Frontal cortex (tissue), 4 donors: ENCODE measurements around the gene PRDM16. TPM values are rescaled to one million over a fixed set of nuclear protein-coding genes. Genes with fewer than 3 reads are reported as not detected.

Experiments used
- DNase-seq, 2 donors: peaks; one replicate each; pipeline ENCODE4 v3.0.0; 2012; ENCODE audit warnings: low spot score in 2 of 2
- FAIRE-seq: peaks from 2 replicates; lab custom pipeline; 2012; peaks lifted over from hg19 to GRCh38; lab: Jason Lieb, UNC
- total RNA-seq: library from RNA; depleted of rRNA; stranded (reverse); fragments of >200 nt; gene quantifications from one replicate; pipeline ENCODE4 v1.2.3, GENCODE V29; 2014
- donor health status: control.
- donor health status: control.
- donor health status: control.

PRDM16 gene
- total RNA-seq, 1 donor from 2014 or later = 1.6 TPM

- FAIRE-seq = no peak
- DNase-seq = no peak
Observed at GRCh38 chr1:3450202-3450863, 381.3 kb downstream of the PRDM16 start.

DNA sequence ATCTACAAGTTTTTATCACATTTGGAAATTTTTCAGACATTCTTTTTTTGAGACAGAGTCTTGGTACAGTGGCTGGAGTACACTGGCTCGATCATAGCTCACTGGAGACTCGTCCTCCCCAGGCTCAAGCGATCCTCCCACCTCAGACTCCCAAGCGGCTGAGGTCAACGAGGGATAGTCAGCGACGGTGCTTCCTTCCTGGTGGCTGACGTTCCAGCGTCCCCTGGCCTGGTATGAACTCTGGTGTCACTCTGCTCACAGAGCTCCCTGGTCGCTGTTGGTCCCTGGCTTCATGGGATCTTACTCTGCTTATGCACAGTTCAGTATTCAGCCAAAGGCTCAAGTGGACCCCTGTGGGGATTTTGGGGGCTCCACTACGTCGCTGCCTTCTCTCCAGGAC lies 382.0 kb downstream of the PRDM16 start:
- FAIRE-seq = no peak
- no peak for DNase-seq

DNA sequence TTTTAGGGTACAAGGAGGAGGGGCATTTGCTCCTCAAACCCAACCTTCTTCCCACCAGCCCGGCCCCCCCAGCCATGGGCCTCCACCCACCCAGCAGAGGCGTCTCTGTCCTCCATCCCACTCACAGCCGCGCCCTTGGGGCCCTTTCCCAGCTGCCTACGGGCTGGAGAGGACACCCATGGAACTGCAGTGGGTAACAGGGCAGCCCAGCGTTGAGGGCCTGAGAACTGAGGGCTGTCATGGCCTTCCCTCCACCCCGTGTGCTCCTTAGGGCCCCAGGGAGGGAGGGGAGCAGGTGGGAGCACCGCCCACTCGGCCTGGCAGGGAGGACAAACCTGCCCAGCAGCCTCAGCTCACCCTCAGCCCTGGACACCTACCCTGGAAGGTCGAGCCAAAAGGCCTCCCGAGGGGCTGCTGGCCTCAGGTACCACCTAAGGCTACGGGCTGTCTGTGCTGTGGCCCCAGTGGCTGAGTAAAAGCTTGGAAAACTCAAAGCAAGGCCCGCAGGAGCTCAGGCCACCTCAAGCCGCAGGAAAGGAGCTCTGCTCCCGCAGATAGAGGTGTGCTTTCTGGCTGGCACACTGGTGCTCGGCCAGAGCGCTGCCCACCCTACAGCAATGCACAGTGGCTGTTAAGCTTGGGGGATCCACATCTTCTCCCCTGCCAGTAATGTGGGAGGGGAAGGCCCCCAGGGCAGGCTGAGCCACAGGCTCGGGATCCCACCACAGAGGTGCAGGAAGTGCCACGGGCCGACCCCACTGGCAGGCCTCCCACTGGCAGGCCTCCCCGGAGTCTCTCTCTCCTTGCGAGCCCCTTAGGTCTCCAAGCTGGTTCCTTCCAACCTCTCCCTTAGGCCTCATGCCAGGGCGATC lies 383.2 kb downstream of the PRDM16 start:
- FAIRE-seq (no peak), DNase-seq (no peak)

GRCh38 chr1:3452866-3453175 lies 383.8 kb downstream of the PRDM16 start:
- FAIRE-seq (no peak), DNase-seq (no peak)

- DNase-seq (peak; percentile 82 to 92), FAIRE-seq (no peak)
Observed at GRCh38 chr1:3453203-3453761, 384.3 kb downstream of the PRDM16 start.

GRCh38 chr1:3453891-3454810 lies 385.1 kb downstream of the PRDM16 start, which contains the start of gene ARHGEF16:
Gene ARHGEF16, plus strand, starts transcription at chr1:3454665. Its CDS starts 8,420 bp downstream, at chr1:3463085.
- FAIRE-seq (no peak), DNase-seq (peak; percentile 60 to 80)

GRCh38 chr1:3454811-3455618 lies 386.0 kb downstream of the PRDM16 start:
- DNase-seq (no peak), FAIRE-seq (no peak)

DNA sequence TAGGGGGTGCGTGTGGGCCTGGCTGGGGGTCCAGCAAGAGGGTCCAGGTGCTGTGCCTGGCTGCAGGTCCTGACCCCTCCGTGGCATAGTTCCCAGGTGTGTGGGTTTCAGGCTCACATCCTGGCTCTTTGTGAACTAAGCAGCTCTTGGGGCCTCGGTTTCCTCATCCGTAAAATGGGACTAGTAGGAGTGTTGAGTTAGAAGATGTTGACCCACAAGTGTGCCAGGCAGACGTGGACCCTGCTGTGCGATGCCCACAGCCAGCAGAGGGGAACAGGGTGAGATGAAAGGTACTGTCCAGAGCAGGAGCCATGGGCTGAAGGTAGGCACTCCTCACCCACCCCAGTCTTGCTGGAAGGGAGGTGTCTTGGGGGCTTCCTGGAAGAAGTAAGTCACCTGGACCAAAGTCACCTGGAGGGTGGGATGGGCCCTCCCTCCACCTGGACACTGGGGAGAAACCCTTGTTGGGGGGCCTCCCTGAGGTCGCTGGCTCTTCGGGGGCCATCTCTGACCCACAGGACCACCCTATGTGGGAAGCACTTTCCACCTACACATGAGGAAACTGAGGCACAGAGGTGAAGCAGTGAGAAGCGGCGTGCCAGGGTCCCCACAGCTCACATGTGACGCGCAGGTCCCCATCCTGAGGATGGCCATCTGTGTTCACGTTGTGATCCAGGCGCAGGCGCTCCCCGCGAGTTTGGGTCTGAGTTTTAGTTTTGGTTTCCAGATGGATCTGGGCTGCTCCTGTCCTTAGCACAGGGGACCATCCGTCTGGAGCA lies 386.9 kb downstream of the PRDM16 start:
- DNase-seq (no peak), FAIRE-seq (no peak)

- DNase-seq = no peak
Observed at GRCh38 chr1:3456449-3456963, 387.5 kb downstream of the PRDM16 start.

DNA sequence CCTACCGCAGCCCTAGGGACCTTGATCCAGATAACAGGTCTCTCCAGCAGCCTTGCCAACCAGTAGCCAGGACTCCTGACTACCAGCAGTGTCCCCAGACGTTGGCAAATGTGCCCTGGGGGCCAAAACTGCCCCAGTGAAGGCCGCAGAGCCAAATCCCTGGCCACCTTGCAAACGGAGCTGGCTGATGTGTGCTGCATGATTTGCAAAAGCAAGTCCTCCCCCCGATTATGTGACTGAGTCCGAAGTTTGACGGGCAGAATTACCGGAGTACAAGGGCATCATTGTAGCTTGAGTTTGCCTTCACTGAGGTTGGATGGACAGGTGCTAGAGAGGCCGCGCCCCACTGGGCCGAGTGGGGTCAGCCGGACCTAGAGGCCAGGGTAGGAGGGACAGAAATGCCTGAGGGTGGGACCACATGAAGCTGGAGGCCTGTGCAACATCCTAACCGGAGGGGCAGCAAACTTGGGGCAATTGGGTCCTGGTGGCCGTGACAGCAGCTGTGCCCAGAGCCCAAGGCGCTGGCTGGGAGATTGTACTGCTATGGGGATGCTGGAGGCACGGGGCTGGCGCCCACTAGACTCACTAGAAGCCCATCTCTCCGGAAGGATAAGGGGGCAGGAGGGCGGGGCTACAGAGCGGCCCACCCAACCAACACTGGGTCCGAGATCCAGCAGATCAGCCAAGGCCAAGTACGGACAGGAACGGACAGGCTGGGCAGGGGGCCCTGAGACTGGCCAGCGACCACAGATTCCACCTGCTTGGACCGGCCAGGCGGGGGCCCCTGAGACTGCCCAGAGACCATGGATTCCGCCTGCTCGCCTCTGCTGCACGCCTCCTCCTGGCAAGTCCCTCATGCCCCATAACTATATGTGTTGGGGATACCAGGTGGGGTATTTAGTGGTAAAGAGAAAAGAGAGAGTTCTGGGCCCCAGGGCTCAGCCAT lies 388.2 kb downstream of the PRDM16 start:
- FAIRE-seq = no peak

More at GRCh38 chr1:3456449-3456963, 387.5 kb downstream of the PRDM16 start:
- no peak for FAIRE-seq

DNA sequence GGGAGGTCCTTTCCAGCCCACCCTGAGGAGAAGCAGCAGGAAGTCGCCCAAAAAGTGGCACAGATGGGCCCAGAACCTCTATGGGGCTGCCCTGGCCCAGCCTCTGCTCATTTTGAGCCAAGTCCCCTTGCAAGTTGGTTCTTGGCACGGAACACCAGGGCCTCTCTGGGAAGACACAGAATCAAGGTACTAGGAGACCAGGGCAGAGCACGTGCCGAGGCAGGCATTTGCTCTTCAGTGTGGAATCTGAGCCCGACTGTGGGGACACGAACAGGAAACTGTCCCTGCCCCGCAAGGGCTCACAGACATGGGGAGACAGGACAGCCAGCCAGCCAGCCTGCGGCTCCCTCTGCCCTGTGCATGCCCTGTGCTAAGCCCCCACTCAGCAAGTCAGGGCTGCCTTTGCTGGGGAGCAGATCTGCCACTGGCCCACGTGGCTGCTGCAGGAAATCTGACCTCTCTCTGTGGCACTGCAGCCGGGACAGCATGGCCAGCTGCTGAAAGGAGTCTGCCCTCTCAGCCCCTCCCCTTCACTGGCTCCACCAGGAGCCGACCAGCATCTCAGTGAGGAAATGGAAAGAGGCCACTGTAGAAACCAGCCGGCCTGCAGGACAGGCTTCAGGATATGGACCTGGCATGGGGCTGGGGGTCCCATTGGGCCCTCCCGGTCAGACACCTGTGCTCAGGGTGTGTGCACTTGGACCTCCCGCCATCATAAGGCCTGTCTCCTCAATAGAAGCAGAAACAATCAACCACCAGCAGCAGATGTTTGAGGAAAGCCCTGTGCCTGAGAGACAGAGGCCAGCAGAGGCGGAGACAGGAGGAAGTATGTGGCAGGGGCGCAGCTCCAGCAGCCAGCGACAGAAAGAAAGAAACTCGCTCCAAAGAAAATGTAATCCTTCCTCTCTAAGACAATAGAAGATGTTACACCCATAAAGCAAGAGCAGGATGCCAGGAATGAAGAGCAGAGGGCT lies 389.2 kb downstream of the PRDM16 start:
- no peak for DNase-seq
- FAIRE-seq = no peak

More for the DNA sequence above, 388.2 kb downstream of the PRDM16 start:
- no peak for DNase-seq

DNA sequence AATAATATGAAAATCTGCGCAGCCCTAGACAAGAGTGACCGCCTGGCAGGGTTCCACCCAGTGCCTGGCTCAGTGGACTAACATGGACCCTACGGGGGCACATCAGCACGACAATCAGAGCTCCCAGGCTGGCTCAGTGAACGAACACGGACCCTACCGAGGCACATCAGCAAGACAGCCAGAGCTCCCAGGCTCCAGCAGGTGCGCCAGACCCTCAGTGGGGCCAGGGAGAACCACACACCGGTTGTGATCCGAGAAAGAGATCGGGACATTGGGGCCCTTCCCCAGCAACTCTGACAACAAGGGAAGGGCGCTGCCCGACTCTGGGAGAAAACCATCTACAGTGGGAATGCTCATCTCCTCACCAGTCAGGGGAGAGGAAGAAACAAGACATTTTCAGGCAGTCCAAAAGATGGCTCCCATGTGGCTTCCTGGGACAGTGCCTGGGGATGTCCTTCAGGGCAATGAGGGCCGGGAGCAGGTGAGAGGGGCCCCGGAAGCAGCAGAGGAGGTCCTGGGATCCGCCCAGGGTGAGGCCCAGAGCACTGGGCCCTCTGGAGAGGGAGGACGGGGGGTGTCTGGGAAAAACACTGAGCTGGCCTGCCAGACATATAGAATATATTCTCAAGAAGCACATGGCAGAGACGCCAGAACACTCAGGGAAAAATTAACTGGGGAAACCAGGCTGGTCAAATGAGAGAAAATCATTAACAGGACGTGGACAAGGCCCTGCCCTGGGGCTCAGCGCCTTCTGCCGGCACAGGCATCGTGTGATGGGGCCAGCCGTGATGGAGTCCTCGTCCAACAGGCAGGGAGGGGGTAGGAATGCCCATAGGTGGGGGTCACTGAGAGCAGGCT lies 390.3 kb downstream of the PRDM16 start:
- DNase-seq = no peak
- FAIRE-seq = no peak

DNA sequence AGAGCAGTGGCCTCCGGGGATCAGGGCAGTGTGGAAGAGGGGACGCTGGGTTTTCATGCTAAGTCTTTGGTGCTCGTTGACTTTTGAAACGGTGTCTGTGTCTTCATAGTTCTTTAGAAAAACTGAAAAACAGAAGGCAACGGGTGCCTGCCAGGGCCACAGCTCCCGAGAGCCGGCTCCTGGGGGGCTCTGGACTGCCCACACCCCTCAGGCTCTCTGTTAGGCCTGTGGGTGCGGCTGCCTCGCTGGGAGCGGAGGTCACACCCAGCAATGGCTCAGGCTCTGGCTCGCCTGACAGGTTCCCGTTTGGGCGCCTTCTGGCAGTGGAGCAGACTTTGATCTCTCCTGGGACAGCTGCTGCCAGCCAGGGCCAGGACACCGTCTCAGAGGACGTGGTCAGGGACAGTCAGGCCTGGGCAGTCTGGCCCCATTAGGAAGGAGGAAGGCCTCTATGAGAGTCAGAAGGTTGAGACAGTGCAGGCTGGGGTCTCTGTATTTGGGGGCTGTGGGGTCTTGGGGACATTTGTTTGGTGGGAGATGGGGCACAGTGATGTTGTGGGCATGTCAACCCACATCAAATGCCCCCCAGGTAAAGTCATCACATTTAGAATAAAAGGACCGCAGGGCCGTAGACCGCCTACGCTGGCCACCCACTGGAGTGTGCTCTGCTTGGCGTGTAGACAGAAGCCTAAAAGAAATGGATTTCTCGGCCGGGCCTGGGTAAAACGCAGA lies 391.1 kb downstream of the PRDM16 start:
- DNase-seq (no peak), FAIRE-seq (no peak)

- DNase-seq (no peak), FAIRE-seq (no peak)
Observed at GRCh38 chr1:3460672-3461131, 391.7 kb downstream of the PRDM16 start.
